ENCODE data around the gene UMODL1.

UMODL1 gene

DNA sequence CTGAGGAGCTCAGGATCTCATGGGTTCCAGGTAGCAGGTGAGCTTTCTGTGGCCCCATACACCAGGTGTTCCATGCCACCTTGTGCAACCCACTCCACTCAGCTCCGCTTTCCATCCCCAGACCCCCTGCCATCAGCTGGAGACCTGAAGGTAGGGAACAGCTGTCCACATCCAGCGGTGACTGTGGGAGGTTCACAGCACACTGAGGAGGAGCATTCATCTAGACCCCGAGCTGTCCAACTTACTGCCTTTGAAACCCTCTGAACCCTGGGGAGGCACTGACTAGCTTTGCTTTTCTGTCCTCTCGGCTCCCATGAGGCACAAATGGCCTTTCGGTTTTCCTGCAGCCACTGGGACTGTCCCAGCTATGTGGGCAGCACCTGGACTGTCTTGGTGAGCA is 119.9 kb downstream of the UMODL1 start:
- no peak for DNase-seq (ENCODE audit: low read depth in 3 of 3)

DNA sequence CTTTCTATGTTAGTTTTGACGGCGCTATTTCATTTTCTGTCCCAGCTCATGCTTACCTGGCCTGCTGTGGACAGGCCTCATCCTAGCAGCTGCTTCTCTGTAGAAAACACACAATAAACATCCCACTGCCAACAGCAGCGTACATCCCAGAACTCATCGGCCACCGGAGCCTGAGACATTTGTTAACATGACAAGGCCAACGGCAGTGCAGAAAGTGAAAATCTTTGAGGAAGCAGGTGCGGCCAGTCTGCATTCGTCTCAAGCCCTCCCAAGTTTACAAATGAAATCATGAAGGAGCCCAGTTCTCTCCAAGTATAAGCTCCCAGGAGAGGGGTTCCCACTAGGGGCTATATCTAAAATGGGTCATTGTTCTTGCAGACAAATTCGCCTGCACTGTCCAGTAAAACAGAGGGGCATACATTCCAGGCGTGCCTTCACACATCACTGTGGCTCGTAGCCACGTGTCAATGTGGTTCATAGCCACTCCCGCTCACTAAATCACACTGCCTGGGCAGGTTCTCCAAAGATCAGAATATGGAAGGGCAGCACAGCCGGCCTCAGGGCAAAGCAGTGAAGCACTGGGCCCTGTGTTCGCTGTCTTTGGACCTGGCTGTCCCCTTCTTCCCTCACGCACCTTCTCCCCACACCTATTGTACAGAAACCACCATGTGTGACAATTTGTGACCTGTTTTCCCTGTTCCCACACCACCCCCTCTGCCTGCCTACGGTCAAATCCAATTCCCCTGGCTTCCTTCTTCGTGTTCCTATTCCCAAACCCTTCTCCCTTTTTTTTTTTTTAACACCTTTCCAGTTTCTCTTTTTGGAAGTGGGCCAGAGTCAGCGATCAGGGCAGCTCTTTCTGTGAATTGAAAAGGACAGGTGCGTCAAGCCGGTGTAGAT is 120.8 kb downstream of the UMODL1 start:
- DNase-seq (ENCODE audit: low read depth in 3 of 3): no peak
